GM10266 (cell line): ENCODE data around the gene THTPA.

ENCODE experiments used
- DNase-seq: peaks from one replicate; pipeline ENCODE4 v3.0.0; 2012; ENCODE audit errors: extremely low spot score
- TF ChIP-seq, protein P1 (sequence below): IDR thresholded peaks from 2 replicates; pipeline ENCODE4 v1.5.1; 2012; ENCODE audit warnings: mild to moderate bottlenecking, low read depth; ENCODE audit not compliant: control insufficient read depth, insufficient read depth; ENCODE audit errors: missing control alignments

THTPA gene

DNA sequence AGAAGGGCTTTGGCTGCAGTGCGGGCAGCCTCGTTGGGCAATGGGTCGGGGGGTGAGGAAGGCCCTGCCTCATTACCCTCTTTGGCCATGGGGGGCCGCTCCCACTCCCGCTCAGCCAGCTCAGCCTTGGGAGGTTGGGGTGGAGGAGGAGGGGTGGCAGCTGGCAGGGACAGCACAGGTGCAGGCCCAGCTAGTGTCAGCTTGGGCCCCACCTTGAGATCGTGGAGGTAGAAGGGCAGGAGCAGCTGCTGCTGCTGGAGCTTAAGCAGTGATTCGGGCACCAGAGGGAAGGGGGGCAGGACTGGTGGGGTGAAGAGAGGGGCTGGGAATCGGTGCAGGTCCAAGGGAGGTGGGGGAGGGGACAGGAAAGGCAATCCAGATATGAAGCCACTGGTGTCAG is 30.5 kb upstream of the THTPA start:
- TF ChIP-seq, protein P1, sequence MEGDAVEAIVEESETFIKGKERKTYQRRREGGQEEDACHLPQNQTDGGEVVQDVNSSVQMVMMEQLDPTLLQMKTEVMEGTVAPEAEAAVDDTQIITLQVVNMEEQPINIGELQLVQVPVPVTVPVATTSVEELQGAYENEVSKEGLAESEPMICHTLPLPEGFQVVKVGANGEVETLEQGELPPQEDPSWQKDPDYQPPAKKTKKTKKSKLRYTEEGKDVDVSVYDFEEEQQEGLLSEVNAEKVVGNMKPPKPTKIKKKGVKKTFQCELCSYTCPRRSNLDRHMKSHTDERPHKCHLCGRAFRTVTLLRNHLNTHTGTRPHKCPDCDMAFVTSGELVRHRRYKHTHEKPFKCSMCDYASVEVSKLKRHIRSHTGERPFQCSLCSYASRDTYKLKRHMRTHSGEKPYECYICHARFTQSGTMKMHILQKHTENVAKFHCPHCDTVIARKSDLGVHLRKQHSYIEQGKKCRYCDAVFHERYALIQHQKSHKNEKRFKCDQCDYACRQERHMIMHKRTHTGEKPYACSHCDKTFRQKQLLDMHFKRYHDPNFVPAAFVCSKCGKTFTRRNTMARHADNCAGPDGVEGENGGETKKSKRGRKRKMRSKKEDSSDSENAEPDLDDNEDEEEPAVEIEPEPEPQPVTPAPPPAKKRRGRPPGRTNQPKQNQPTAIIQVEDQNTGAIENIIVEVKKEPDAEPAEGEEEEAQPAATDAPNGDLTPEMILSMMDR: no peak
- no peak for DNase-seq

DNA sequence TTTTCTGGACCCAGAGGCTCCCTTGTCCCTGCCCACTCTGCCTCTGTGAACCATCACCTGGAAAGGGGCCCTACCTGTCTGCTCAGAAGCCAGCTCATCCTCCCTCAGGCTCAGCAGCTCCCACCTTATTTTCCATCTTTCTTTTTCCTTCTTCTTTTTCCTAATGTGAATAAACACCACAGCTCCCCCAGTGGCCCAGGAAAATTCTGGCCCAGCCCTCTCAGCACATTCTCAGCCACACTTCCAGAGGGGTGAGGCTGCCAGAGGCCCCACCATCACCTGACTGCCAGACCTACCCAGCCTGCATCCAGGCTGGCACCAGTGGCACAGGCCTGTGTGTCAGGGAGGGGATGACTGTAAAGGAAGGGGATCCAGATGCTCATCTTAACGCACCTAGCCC is 27.5 kb upstream of the THTPA start:
- TF ChIP-seq, protein P1: no peak
- no peak for DNase-seq

DNA sequence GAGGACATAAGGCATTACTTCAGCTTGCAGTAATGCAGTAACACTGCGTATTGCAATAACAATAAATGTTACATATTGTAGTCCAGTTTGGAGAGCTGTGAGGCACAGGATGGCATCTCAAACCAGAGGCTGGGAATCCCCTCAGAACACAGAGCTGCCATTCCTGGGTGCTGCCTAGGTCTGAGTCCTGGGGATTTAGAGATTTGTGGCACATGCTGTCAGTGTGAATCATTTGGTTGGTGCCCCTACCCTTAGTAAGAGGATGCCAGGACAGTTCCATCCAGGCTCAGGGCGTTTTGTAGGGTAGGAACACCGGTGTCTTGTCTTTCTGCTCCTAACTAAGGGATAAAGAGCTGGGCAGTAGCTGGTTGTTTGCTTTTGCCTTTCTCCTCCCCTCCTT is 27.1 kb upstream of the THTPA start:
- TF ChIP-seq, protein P1: no peak
- DNase-seq: no peak

DNA sequence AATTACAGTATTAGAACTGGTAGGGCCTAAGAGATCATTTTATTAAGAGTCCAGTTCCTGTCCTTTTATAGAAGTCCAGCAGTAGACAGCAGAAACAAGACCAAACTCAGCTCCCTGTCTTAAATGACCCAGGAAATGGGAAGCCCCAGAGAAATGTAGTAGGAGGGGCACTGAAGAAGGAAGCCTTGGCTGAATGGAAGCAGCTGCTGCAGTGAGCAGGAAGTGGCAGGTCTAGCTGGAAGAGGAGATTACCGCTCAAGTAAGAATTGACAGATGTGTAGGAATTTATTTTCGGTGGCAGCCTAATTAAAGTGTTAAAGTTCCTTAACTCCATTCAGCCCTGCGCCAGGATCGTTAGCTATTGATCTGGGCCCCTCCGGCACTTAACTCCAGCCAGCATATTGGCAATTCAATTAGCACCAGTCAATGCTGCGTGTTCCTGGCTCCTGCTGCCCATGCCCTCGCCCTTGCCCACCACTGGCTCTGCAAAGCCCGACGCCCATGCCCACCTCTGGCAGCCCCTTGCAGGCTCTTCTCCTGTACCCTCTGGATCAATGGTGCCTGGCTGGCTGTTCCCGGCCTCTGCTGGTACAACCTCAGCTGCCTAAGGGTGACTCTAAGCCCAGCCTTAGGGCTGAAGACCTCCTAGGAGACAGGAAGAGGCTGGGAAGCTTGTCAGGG is 25.6 kb upstream of the THTPA start:
- TF ChIP-seq, protein P1: no peak
- no peak for DNase-seq

DNA sequence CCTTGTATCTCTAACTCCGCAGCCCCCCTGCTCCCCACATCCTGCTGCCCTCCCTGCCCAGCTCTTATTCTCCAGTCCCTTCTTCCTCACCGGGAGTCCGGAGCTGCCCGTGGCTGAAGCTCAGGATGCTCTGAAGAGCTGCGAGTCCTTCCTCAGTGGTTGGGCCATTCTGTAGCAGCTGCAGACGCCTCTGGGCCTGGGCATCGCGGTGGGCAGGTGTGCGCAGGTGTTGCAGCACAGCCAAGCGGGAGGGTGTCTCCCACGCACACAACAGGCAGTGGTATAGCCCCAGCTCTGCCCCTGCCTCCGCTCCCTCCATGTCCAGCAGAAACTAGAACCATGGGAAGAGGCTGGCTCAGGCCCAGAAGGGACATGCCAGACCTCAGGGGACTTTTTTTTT is 24.7 kb upstream of the THTPA start:
- DNase-seq: no peak
- TF ChIP-seq, protein P1: no peak

DNA sequence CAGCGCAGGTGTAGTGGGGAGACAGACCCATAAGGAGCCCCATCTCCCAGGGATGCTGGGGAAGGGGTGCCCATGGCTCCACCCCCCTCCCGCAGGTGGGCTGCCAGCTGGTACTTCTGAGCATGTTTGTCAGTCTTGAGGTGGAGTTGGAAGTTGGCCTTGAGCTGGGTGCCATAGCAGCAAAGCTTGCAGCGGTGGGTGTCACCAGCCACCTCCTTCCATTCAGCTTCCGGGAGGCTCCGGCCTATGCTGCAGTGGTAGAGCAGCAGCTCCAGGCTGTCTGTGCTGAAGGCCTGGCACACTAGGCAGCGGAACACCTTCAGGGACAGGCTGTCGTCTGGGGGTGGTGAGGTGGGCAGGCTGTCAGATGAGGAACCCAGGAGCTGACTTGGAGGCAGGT is 23.4 kb upstream of the THTPA start:
- TF ChIP-seq, protein P1: no peak
- no peak for DNase-seq

DNA sequence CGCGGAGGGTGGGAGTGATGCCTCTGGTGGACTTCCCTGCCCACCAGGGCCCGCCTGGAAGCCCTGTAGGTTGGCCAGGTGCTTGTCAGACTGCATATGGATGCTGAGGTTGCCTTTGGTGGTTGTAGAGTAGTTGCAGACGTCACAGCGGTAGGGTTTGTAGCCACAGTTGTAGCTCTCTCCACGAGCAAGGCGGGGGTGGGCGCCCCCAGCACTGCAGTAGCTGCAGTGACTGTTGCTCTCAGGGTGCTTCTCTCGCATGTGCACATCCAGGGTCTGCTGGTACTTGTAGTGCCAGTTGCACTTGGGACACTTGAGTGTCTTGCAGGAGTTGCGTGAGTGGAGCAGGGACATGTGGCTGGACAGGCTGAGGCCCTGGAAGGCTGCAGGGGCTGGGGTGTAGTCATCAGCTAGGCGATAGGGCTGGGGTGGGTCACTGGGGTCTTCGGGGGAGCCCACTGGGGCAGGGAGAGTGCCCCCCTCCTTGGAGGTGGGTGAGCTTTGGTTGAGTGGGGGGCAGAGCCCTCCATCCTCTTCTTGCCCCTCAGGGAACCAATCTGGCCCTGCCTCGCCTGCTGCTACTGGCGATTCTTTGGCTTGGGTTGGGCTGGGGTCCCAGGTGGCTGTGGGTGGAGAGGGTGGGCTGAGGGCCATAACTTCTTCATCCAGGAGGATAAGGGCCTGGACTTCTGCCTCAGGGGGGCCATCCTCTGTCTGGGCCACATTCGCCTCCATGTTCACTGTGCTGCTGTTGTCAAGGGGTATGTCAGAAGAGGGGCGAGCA is 22.2 kb upstream of the THTPA start:
- no peak for DNase-seq
- TF ChIP-seq, protein P1: no peak
